NCI-H1436 treated with DMSO at 0.1 percent for 48 hours (cell line): Measurements from ENCODE around the gene SLC38A3.

ENCODE experiments used
- DNase-seq: peaks from one replicate; lab custom pipeline; 2025; lab: John Stamatoyannopoulos, UW

Gene SLC38A3

GRCh38 chr3:50169232-50169832 lies 35.7 kb upstream of the SLC38A3 start:
- DNase-seq: no peak

GRCh38 chr3:50169858-50170257 lies 35.2 kb upstream of the SLC38A3 start:
- DNase-seq: no peak

GRCh38 chr3:50170689-50171088 lies 34.4 kb upstream of the SLC38A3 start:
- DNase-seq: no peak

GRCh38 chr3:50171540-50172301 lies 33.4 kb upstream of the SLC38A3 start:
- DNase-seq: no peak

- DNase-seq: no peak
Measured at GRCh38 chr3:50172626-50173220, 32.3 kb upstream of the SLC38A3 start.

GRCh38 chr3:50173685-50174516 lies 31.2 kb upstream of the SLC38A3 start:
- no peak for DNase-seq

GRCh38 chr3:50174517-50174895 lies 30.6 kb upstream of the SLC38A3 start:
- DNase-seq: no peak

- DNase-seq: no peak
Measured at GRCh38 chr3:50174947-50175524, 30.0 kb upstream of the SLC38A3 start.

- no peak for DNase-seq
Measured at GRCh38 chr3:50177346-50177745, 27.7 kb upstream of the SLC38A3 start.

- no peak for DNase-seq
Measured at GRCh38 chr3:50179710-50180109, 25.4 kb upstream of the SLC38A3 start.

- DNase-seq: no peak
Measured at GRCh38 chr3:50181985-50182384, 23.1 kb upstream of the SLC38A3 start.

GRCh38 chr3:50182533-50183099 lies 22.5 kb upstream of the SLC38A3 start:
- DNase-seq: no peak

GRCh38 chr3:50183755-50184154 lies 21.3 kb upstream of the SLC38A3 start:
- no peak for DNase-seq

- DNase-seq: no peak
Measured at GRCh38 chr3:50184242-50184978, 20.7 kb upstream of the SLC38A3 start.

- no peak for DNase-seq
Measured at GRCh38 chr3:50185230-50185629, 19.8 kb upstream of the SLC38A3 start.

- DNase-seq: no peak
Measured at GRCh38 chr3:50186096-50186495, 19.0 kb upstream of the SLC38A3 start.

GRCh38 chr3:50187750-50188149 lies 17.3 kb upstream of the SLC38A3 start:
- no peak for DNase-seq

- no peak for DNase-seq
Measured at GRCh38 chr3:50189274-50189673, 15.8 kb upstream of the SLC38A3 start.

- no peak for DNase-seq
Measured at GRCh38 chr3:50189989-50190388, 15.1 kb upstream of the SLC38A3 start.

GRCh38 chr3:50190936-50191660 lies 14.0 kb upstream of the SLC38A3 start, which contains the start of gene GNAT1:
TSS of gene GNAT1 (plus strand) at chr3:50191610. CDS start at chr3:50191726, 116 bp downstream.
- DNase-seq: no peak
